NCI-H524 (cell line): Measurements from ENCODE around the gene SMURF1.

Experiments
- DNase-seq, 2 experiments: peaks; one replicate each; lab custom pipeline; 2025; lab: John Stamatoyannopoulos, UW

Gene SMURF1

GRCh38 chr7:99141841-99142726 is 1.8 kb downstream of the SMURF1 start:
- no peak for DNase-seq

- no peak for DNase-seq
Measured at GRCh38 chr7:99141334-99141733, 2.6 kb downstream of the SMURF1 start.

GRCh38 chr7:99140813-99141212 is 3.1 kb downstream of the SMURF1 start:
- no peak for DNase-seq

GRCh38 chr7:99139036-99139435 is 4.9 kb downstream of the SMURF1 start:
- DNase-seq, result no peak

GRCh38 chr7:99137411-99138180 is 6.3 kb downstream of the SMURF1 start:
- no peak for DNase-seq

- DNase-seq, result no peak
Measured at GRCh38 chr7:99135938-99136337, 8.0 kb downstream of the SMURF1 start.

GRCh38 chr7:99133766-99134564 is 9.9 kb downstream of the SMURF1 start:
- no peak for DNase-seq

GRCh38 chr7:99132595-99133321 is 11.2 kb downstream of the SMURF1 start:
- DNase-seq, result peak in 1 of 2 experiments; percentile 40

GRCh38 chr7:99131290-99131689 is 12.6 kb downstream of the SMURF1 start:
- DNase-seq, result no peak

- DNase-seq, result no peak
Measured at GRCh38 chr7:99129536-99129935, 14.4 kb downstream of the SMURF1 start.

- no peak for DNase-seq
Measured at GRCh38 chr7:99129001-99129400, 14.9 kb downstream of the SMURF1 start.

- DNase-seq, result peak in 1 of 2 experiments; percentile 43
Measured at GRCh38 chr7:99128076-99128950, 15.6 kb downstream of the SMURF1 start.

- DNase-seq, result no peak
Measured at GRCh38 chr7:99127636-99128035, 16.3 kb downstream of the SMURF1 start.

GRCh38 chr7:99126921-99127553 is 16.9 kb downstream of the SMURF1 start:
- no peak for DNase-seq

GRCh38 chr7:99125505-99125865 is 18.4 kb downstream of the SMURF1 start:
- no peak for DNase-seq

GRCh38 chr7:99124751-99125504 is 19.0 kb downstream of the SMURF1 start:
- no peak for DNase-seq

GRCh38 chr7:99124236-99124635 is 19.7 kb downstream of the SMURF1 start:
- DNase-seq, result no peak

GRCh38 chr7:99123571-99124033 is 20.3 kb downstream of the SMURF1 start:
- no peak for DNase-seq

- no peak for DNase-seq
Measured at GRCh38 chr7:99122762-99123161, 21.1 kb downstream of the SMURF1 start.
